GM12801 (cell line): ENCODE results near the gene ABCC2.

Experiments
- TF ChIP-seq, protein P1 (sequence below): IDR thresholded peaks from one replicate; pipeline ENCODE4 v1.5.1; 2011; ENCODE audit warnings: control low read depth; ENCODE audit not compliant: insufficient read length; ENCODE audit errors: extremely low read depth

Gene ABCC2

DNA sequence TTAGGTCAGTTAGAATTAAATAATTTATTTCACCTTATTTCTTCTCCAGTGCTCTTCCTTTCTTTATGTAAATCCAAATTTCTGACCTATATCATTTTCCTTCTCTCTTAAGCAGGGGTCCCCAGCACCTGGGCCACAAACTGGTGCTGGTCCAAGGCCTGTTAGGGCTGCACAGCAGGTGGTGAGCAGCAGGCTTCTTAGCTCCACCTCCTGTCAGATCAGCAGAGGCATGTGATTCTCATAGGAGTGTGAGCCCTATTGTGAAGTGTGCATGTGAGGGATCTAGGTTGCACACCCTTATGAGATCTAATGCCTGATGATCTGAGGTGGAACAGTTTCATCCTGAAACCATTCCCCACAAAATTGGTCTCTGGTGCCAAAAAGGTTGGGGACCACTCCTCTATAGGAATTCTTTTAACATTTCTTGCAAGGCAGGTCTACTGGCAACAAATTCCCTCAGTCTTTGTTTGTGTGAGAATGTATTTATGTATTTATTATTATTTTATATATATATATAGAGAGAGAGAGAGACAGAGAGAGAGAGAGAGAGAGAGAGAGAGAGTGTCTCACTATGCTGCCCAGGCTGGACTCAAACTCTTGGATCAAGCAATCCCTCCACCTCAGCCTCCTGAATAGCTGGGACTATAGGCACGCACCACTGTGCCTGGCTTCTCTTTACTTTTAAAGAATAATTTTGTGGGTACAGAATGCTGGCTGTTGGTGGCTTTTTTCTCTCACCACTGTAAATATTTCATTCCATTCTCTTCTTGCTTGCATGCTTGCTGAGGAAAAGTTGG lies 4.3 kb upstream of the ABCC2 start:
- TF ChIP-seq, protein P1, sequence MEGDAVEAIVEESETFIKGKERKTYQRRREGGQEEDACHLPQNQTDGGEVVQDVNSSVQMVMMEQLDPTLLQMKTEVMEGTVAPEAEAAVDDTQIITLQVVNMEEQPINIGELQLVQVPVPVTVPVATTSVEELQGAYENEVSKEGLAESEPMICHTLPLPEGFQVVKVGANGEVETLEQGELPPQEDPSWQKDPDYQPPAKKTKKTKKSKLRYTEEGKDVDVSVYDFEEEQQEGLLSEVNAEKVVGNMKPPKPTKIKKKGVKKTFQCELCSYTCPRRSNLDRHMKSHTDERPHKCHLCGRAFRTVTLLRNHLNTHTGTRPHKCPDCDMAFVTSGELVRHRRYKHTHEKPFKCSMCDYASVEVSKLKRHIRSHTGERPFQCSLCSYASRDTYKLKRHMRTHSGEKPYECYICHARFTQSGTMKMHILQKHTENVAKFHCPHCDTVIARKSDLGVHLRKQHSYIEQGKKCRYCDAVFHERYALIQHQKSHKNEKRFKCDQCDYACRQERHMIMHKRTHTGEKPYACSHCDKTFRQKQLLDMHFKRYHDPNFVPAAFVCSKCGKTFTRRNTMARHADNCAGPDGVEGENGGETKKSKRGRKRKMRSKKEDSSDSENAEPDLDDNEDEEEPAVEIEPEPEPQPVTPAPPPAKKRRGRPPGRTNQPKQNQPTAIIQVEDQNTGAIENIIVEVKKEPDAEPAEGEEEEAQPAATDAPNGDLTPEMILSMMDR: no peak

DNA sequence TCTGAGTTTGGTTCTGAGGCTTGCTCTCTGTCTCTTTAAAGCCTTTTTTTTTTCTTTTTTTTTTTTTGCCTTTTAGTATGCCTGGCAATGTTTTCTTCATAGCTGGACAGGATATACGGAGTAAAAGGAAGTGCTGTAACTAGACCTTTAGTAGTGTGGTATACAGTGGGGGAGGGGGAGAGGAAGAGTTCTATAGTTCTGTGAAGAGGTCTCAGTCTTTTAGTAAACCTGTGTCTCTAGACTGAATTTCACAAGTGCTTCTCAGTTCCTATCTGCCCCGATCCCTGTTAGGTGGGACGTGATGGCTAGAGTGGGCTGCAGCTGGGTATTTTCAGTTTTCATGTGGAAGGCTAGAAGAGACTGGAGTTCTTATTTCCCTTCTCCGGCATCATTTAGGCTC lies 3.1 kb upstream of the ABCC2 start:
- TF ChIP-seq, protein P1: no peak

DNA sequence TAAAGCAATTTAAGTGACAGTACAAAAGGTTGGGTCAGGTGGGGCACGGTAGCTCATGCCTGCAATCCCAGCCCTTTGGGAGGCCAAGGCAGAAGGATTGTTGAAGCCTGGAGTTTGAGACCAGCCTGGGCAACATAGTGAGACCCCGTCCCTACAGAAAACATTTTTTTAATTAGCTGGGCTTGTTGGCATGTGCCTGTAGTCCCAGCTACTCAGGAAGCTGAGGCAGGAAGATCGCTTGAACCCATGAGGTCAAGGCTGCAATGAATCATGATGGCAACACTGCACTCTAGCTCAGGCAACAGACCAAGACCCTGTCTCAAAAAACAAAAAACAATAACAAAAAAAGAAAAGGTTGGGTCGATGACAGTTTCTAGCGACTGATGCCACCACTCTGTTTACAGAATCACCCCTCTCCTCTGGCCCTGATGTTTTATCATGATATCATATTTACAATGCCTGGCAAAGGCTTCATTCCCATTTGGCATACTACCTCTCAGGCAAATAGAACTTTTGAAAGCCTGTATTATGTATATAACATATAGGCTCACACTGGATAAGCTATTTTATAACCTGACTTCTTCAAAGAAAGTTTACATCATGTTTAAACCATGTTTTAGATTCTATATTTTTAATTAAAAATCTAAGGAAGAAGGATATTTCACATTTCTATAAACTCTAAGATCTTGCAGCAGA lies 558 bp upstream of the ABCC2 start:
- TF ChIP-seq, protein P1: no peak

DNA sequence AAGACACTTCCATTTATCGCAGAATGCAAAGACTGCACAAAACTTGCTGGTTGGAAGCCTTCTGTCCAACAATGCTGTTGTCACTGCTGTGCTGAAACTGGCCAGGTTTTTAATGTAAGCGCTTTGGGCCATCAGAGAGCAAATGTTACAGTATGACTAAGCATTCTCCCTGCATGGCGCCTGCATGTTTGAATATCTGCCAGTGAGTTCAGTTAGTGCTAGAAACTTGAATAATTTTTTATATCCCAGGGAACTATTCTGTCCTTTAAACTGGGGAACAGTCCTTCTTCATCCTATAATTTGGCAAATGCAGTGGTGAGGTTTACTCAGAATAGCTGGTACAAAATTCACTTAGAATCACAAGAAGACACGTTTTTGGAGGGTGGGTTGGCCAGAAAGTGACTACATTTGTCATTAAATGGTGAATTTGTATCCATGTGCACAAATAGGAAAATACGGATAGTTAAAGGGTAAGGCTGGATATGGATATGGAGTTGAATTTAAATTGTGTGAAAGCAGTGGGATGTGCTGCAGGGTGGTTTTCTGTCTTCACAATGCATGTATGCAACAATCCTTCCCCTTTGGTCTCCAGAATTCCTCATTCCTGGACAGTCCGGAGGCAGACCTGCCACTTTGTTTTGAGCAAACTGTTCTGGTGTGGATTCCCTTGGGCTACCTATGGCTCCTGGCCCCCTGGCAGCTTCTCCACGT lies 1.7 kb downstream of the ABCC2 start:
- TF ChIP-seq, protein P1: no peak

DNA sequence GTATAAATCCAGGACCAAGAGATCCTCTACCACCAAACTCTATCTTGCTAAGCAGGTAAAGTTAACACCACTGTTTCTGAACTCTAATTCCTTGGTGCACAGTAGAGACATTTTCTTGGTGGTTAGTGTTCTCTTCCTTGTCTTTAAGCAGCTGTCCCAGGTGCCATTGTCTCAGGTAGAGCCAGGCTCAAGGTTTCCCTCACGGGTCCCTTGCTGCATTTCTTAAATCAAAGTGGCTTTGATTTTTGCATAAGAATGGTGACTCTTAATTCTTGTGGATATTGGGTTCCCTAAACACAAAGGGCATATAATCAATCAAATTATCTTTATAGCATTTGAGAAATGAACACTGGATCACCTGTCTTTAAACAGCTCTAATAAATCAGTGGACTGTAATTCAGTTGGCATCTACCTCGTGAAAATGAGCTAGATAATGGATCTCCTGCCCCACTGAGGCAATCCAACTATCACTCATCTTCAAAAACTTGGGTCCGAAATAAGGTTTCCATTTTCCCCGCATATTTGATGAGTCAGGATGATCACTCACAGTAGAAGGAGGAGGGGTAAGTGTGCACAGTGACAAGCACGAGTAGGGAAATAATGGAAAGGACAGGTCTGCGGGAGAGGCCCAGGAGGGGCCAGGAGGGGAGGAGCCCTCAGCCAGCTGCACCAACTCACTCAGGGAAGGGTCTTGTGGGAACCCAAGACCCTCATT lies 2.4 kb downstream of the ABCC2 start:
- TF ChIP-seq, protein P1: no peak

DNA sequence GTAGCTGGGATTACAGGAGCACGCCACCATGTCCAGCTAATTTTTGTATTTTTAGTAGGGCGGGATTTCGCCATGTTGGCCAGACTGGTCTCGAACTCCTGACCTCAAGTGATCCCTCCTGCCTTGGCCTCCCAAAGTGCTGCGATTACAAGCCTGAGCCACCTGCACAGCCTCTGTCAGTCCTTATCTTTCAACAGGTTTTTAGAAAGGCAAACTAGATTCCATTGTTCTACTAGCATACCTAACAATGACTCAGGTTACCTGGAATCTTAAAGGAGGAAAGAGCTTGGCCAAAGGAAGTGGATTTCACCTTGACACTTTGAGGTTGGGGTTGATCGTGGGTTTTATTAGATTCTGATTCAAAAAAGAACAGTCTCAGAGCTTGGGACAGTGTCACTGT lies 3.2 kb downstream of the ABCC2 start:
- TF ChIP-seq, protein P1: no peak

DNA sequence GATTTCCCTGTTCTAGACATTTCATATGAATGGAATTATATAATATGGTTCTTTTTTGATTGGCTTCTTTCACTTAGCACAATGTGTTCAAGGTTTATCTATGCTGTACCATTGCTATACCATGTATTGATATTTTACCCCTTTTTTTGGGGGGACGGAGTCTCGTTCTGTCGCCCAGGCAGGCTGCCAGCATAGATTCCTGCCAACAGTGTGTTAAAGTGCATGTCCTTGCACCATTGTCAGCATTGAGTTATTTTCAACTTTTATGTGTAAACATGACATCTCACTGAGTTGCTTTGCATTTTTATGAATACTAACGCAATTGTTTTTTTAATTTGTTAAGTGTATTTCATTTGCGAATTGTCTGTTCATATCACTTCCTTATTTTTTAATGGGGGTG lies 4.9 kb downstream of the ABCC2 start:
- TF ChIP-seq, protein P1: no peak
